ELF-1 (cell line): Measurements from ENCODE around the gene SYNGR3.

Source experiments
- DNase-seq: peaks from one replicate; pipeline ENCODE4 v3.0.0-alpha.2; 2016; ENCODE audit warnings: low read depth, low spot score

The SYNGR3 gene

DNA sequence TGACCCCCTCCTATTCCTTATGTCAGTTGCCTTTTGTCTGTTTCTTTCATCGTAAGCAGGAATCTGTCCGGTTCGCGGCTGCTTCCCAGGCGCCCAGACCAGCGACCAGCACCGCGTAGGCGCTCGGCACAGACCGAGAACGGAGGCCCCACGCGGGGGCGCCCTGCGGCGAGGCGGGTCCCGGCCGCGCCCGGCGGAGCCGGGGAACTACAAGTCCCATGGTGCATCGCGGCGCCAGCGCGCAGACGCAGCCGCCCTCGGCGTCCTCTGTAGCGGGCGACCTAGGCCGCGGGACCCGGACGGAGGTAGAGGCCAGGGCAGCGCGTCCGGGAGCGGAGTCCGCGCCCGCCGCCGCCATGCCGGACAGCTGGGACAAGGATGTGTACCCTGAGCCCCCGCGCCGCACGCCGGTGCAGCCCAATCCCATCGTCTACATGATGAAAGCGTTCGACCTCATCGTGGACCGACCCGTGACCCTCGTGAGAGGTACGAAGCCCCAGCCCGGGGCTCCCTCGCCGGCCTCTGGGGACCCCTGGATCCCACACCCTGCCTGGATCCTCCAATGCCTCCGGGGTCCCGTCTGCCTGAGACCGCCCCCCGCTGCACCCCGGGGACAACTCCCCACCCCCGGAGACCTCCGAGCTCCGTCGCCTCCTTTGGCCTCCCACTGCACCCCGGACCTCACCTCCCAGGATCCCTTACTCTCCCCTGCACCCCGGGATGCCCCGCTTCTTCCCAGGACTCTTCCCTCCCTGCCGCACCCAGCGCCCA is 30.3 kb upstream of the SYNGR3 start, which contains the start of gene NDUFB10:
Gene NDUFB10, plus strand, starts transcription at position 270 of the 771 bp plus-strand sequence. Its CDS starts 87 bp downstream, at position 357.
- peak; percentile 94 for DNase-seq

DNA sequence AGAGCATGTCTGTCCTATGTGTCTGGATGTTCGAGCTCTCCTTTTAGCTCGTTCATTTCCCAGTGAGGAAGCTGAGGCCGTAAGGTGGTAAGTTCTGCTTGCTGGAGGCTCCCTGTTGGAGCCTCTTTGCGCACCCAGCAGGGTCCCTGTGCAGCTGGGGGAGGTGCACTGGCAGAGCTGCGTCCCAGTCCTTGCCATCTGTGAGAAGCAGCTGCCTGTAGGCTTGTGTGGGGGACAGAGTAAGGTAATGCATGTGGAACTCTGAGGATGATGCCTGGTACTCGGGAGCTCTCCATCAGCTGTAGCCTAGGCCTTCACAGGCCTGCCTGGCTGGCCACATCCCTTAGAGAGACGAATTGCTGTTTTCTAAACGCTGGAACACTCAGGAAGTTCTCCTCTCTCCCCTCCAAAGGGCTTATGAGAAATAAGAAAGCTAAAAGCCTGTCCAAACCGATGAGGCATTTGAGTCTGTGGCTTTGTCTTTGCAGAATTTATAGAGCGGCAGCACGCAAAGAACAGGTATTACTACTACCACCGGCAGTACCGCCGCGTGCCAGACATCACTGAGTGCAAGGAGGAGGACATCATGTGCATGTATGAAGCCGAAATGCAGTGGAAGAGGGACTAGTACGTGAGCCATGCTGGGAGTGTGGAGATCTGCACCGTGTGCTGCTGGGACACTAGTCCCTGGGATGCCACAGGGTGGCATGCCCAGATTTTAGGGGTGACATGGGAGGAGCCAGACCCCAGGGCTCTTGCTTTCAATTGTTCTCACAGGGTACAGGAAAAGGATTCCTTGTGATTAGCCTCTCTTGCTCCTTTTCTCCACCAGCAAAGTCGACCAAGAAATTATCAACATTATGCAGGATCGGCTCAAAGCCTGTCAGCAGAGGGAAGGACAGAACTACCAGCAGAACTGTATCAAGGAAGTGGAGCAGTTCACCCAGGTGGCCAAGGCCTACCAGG is 28.8 kb upstream of the SYNGR3 start:
- peak; percentile 82 for DNase-seq

DNA sequence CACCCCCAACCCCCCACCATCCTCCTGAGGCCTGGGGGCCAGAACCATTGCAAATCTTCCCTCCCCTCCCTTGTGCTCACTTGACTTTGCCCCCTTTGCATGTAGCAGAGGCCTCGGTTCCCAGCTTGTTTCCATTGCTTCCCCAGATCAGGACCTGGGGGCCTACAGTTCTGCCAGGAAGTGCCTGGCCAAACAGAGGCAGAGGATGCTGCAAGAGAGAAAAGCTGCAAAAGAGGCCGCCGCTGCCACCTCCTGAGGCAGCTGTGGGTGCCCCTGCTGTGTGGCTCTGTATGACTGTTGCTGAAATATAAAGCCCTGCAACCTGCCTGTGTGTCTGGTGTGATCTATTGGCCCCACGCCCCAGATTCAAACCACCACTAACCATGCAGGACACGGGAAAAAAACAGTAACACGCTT is 28.1 kb upstream of the SYNGR3 start:
- DNase-seq: peak; percentile 67

DNA sequence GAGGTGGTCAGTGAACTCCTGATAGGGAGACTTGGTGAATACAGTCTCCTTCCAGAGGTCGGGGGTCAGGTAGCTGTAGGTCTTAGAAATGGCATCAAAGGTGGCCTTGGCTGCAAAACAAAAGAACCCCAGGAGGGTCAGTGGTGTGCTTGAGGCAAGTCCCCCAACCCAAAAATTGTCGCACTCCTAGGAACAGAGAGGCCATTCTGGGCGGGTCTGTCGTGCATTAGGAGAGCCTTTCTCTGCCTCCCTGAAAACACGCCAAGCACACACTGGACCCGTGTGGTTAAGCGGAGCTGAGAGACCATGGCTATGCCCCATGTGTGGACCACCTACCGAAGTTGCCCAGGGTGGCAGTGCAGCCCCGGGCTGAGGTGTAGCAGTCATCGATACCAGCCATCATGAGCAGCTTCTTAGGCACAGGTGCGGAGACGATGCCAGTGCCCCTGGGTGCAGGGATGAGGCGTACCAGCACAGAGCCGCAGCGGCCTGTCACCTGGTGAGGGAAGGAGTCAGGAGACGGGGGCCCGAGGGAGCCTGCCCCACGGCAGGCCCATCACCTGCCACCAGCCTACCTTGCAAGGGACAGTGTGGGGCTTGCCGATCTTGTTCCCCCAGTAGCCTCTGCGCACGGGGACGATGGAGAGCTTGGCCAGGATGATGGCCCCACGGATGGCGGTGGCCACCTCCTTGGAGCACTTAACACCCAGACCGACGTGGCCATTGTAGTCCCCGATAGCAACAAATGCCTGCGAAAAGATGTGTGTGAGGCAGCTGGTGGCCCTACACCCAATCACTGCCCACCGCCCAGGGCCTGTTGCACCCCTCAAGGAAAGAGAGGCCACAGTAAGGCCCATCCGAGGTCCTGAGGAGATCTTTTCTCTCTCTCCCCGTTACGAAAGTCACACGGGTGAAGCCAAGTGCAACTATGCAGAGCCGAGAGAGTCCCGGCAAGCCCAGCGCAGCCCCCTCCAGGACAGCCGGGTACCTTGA is 27.3 kb upstream of the SYNGR3 start:
- peak; percentile 34 for DNase-seq

DNA sequence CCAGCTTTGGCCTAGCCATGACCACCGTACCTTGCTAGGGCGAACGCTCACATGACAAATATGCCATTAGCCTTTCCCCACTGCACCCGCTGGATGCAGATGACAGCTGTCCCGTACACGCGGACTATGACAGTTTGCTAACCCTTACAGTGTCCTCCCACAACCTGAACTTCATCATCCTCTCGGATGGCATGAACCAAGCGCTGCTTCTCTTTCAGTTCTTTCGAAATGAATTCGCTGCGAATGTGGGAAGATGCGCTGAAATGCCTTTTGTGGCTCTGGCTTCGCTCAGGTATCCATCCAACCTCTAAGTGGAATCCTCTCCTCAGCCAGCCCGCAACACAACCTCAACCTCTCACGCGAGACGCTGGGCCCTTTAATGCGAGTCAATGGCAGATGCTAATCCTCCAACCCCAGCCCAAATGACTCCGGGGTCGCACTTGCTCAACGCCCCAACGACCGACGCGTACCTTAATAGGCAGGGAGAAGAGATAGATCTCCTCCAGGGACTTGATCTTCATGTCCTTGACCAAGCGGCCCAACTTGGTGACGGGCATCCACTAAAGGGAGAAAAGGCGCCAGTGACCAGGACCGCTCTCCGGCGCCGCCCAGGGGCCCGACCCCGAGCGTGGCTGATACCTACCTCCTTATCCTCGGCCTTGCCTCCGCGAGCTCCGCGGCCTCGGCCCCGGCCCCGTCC is 25.8 kb upstream of the SYNGR3 start:
- DNase-seq: peak; percentile 35

DNA sequence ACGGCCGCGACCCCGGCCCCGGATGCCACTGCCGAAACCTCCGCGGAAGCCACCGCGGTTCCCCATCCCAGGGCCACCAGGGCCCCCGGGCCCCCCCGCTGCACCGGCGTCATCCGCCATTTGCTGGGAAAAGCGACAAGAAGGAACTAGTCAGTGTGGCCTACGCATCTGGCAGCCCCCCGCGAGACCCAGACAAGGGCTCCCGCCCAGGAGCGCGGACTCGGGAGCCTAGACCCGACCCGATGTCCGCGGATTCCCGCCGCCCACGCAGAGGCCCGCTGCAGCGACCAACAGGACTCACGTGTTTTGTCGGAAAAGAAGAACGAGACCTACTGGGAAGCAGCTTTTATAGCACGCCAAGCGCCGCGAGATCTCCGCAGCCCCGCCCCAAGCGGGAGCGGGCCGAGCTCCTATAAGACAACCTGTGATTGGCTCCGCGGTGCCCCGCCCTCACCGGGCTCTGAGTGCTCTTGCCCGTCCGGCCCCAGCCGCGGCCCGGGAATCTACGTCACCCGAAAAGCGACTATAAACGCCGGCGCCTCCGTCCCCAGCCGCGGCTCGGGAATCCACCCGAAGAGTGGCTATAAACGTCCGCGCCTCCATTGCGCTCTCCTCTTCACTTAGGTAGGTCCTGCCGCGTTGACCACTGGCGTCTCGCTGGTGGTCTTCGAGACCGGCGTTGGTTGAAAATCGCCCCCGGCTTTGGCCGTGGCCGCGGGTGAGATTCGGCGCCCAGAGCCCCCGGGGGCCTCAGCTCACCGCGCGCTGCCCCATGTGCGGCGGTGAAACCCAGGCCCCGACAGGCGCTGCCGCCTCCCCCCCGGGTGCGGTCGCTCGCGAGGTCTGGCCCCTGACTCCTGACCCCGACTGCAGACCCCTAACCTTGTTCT is 25.0 kb upstream of the SYNGR3 start, which contains the start of gene RPS2:
Gene RPS2, minus strand, starts transcription at position 321 of the 890 bp plus-strand sequence. Its CDS starts 201 bp downstream, at position 120.
- DNase-seq: peak; percentile 99

DNA sequence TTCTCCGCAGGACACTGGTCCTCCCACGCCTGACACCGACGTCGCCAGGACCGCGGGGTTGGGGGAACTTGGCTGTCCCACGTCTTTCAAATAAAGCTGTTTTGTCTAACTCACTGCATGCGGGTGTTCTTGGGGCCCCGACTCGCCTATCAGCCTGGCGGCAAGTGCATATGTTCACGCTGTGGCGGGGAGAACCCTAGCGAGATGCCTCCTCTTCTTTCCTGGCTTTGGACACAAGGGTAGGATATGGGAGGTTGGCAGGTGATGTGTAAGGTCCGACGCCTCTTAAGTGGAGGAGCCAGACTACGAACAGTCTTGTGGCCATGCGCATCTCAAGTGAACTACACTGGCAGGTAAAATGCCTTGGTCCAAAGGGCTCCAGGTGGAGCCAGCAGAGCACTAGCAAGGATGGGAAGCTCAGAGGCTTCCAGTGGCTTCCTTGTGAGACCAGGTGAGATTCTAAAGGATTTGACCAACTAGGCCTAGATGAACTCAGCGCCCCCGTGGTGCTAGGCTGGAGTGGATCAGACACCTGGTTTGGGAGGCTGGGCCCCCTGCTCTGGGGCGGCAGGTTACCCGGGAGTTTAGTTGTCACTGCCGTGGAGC is 24.3 kb upstream of the SYNGR3 start:
- DNase-seq: no peak

DNA sequence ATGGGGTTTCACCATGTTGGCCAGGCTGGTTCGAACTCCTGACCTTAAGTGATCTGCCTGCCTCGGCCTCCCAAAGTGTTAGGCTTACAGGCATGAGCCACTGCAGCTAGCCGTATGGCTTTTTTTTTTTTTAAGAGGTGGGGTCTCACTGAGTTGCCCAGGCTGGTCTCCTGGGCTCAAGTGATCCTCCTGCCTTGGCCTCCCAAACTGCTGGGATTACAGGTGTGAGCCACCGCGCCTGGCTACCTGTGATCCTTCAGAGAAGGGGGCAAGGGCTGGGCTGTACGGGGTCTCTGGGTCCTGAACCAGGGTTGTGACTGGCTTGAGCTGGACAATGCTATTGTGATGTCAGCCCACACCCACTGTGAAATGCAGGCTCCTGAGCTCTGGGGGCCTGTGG is 23.3 kb upstream of the SYNGR3 start, which contains the start of gene RNF151:
Gene RNF151, plus strand, starts transcription at position 397 of the 400 bp plus-strand sequence. CDS start 26 bp downstream, outside the sequence.
- no peak for DNase-seq

DNA sequence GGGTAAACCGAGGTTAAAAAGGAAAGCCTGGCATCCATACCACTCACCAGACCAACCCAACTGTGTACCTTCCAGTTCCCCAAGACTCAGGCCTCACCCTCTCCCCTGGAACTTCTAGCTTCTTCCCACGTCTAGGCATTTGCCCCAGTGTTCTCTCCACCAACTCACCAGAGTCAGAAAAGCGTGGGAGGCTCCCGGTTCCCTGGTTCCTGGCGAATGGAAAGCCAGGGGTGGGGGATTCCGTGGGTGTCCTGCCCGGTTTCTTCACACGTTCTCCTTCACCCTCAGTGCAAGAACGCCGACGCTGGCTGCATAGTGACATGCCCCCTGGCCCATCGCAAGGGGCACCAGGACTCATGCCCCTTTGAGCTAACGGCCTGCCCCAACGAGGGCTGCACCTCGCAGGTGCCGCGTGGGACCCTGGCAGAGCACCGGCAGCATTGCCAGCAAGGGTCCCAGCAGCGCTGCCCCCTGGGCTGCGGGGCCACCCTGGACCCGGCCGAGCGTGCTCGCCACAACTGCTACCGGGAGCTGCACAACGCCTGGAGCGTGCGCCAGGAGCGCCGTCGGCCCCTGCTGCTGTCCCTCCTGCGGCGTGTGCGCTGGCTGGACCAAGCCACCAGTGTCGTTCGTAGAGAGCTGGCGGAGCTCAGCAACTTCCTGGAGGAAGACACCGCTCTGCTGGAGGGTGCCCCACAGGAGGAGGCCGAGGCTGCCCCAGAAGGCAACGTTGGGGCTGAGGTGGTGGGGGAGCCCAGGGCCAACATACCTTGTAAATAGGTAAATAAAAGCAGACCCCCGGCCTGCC is 21.4 kb upstream of the SYNGR3 start:
- no peak for DNase-seq

DNA sequence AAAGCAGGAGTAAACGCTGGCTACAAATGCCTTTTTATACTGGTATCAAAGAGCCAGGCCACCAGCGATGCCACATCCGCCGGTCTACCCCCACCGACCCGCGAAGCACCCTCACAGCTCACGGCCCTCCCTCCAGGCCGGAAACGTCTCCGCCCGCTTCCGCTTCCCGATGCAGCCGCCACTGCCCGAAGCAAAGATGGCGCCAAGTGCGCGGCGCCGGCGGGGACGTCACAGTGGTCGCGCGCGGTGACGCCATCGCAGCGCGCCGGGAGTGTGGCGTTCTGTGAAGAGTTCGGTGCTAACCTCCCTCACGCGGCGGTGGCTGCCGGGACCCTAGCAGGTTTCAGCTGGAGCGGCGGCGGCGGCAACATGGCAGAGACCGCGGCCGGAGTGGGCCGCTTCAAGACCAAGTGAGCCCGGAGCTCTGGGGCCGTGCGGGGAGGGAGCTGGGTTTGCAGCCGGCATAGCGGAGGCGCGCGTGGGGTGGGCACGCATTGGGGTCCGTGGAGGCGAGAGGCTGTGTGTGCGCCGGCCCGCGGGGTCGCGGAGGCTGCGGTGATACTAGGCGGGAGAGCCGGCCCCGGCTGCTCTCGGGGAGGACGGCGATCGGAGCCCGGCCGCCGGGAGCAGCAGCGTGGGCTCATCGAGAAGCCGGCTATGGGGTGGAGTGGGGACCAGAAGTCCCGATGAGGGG is 17.8 kb upstream of the SYNGR3 start, which contains the start of gene TBL3:
Gene TBL3, plus strand, starts transcription at position 258 of the 694 bp plus-strand sequence. Its CDS starts 112 bp downstream, at position 370.
- DNase-seq: peak; percentile 98

DNA sequence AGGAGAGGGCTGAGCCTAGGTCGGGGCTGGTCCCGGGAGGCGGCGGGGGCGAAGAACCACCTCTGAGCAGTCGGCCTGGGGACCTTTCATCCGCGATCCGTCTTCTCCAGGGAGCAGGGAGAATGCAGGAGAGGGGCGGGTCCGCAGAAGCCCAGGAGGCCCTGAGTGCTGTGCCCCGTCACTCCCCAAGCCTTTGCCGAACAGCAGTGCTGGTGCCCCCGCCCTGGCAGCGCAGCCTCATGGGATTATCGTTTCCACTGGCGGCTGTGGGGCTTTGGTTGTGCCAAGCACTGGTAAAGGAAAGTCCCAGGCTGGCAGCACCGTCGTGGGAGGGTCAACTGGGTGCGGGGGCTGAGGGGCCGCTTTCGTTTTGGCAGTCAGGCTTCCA is 17.3 kb upstream of the SYNGR3 start:
- peak; percentile 39 for DNase-seq

DNA sequence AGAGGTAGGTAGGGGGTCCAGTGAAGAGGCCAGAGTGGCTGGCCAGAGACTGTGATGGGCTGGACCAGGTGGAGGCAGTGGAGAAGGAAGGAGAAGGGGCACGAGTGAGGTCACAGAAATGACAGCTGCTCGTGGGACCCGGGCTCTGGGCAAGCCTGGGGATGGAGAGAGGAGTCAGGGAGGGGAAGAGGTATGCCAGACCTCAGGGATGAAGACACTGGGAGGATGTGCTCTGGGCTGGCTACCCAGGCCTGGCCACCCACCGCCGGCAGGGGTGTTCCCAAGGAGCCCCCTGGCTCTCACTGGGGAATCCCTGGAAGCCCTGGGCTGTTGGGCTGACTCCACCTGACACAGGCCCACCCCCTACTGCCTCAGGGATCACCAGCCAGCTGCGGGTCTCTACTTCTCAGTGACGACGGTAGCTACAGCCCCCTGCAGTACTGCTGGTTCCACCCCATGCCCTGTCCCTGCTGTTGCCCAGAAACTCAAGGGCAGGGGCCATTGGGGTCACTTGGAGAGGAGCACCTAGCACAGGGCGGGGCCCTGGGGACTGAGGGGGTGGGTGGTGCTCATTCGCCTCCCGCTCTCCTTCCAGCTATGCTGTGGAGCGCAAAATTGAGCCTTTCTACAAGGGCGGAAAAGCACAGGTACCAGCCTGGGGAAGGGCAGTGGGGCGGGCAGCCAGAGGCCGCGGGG is 16.2 kb upstream of the SYNGR3 start:
- no peak for DNase-seq

DNA sequence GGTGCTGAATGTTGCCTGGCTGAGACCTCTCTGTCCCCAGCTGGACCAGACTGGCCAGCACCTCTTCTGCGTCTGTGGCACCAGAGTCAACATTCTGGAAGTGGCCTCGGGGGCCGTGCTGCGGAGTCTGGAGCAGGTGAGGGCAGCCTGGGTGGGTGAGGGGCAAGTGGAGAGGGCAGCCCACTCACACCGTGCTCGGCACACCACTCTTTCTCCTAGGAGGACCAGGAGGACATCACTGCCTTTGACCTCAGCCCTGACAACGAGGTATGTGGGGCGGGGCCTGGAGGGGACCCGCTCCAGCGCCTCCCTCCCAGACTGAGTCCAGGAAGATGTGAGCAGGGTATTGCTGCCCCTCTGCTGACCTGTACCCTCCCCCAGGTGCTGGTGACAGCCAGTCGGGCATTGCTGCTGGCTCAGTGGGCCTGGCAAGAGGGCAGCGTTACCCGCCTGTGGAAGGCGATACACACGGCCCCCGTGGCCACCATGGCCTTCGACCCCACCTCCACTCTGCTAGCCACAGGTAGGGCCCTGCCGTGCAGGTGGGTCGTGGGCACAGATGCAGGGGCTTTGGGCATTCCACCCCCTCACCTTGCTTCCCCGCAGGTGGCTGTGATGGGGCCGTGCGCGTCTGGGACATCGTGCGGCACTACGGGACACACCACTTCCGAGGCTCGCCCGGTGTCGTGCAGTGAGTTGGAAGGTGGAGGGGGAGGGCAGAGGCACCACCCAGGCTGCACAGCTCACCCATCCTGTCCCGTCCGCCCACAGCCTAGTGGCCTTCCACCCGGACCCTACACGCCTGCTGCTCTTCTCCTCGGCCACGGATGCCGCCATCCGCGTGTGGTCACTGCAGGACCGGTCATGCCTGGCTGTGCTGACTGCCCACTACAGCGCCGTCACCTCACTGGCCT is 15.4 kb upstream of the SYNGR3 start:
- no peak for DNase-seq

DNA sequence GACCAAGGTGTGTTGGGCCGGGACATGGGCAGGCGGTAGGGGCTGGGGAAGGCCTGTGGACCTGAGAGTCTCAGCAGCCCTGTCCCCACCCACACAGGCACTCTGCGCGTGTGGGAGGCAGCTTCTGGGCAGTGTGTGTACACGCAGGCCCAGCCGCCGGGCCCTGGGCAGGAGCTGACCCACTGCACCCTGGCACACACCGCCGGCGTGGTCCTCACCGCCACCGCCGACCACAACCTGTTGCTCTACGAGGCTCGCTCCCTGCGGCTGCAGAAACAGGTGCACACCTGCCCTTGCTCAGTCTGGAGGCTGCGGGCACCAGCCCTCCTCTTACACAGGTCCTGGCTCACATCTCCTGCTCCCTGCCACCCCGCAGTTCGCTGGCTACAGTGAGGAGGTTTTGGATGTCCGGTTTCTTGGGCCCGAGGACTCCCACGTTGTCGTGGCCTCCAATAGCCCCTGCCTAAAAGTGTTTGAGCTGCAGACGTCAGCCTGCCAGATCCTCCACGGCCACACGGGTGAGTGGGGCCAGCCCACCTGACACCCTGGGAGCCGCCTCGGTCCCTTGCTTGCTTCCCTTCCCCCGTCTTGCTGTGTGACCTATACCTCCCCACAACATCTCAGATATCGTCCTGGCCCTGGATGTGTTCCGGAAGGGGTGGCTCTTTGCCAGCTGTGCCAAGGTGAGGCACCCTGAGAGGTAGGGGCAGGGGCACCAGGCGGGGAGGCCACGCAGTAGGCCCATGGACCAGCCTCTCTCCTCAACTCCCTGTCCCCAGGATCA is 14.1 kb upstream of the SYNGR3 start:
- no peak for DNase-seq

DNA sequence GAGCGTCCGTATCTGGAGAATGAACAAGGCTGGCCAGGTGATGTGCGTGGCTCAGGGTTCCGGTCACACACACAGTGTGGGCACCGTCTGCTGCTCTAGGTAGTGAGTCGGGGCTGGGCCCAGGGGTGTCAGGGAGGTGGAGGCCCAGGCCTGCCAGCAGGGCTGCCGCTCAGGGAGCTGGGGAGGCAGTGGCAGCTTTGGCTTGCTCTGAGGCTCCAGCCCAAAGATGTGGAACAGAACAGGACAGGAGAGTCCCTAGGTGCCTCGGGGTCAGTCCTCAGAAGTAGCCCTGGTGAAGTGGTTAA is 13.6 kb upstream of the SYNGR3 start:
- DNase-seq: no peak
